ENCODE results near the gene SMC3. TPM values are rescaled to one million over a fixed set of nuclear protein-coding genes. Genes with fewer than 3 reads are reported as not detected.
A peak's percentile ranks its signal among the peaks of the same experiment; 100 is the strongest.

SMC3 gene
- total and polyA plus RNA-seq, 2 of the 13 experiments (the other 11 are each of a cell fraction or from before 2014, with no cell fraction given) = 11.7 to 48.0 TPM

DNA sequence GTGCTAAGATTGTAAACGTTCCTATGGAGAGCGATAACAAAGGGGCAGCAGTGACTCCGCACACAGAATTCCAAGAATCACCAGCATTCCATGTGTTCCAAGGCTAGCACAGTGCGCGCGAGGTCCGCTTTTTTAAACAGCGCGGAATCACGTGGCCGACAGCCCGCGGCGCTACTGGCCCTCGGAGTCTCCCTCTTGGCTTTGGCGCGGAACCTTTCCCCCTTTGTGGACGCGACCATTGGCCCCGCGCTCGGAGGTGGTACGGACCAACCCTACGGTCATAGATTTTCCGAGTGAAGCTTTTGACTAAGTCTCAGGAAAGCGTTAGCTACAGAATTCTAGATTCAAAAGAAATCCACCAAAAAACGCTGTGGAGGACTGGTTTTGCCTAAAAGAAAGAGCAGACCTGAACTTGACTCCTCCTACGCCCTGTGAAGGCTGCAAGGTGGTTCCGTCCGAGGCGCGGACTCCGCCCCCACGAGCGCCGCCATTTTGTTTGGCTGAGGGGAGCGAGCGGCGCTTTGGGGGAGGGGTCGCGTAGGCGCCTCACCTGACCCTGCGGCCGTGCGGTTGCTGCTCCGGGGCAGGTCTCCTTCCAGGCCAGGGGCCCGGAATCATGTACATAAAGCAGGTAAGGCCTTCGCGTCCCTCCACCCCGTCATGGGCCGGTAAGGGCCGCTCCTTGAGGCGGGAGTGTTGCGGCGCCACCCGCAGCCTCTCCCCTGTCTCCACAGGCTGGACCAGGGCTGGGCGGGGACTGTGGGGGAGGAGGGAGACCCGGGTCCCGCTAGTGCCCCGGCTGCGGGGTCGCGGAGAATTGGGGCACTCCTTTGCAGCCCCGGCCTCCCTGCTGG lies at the start of gene SMC3 (continued):
- TF ChIP-seq, protein P1, sequence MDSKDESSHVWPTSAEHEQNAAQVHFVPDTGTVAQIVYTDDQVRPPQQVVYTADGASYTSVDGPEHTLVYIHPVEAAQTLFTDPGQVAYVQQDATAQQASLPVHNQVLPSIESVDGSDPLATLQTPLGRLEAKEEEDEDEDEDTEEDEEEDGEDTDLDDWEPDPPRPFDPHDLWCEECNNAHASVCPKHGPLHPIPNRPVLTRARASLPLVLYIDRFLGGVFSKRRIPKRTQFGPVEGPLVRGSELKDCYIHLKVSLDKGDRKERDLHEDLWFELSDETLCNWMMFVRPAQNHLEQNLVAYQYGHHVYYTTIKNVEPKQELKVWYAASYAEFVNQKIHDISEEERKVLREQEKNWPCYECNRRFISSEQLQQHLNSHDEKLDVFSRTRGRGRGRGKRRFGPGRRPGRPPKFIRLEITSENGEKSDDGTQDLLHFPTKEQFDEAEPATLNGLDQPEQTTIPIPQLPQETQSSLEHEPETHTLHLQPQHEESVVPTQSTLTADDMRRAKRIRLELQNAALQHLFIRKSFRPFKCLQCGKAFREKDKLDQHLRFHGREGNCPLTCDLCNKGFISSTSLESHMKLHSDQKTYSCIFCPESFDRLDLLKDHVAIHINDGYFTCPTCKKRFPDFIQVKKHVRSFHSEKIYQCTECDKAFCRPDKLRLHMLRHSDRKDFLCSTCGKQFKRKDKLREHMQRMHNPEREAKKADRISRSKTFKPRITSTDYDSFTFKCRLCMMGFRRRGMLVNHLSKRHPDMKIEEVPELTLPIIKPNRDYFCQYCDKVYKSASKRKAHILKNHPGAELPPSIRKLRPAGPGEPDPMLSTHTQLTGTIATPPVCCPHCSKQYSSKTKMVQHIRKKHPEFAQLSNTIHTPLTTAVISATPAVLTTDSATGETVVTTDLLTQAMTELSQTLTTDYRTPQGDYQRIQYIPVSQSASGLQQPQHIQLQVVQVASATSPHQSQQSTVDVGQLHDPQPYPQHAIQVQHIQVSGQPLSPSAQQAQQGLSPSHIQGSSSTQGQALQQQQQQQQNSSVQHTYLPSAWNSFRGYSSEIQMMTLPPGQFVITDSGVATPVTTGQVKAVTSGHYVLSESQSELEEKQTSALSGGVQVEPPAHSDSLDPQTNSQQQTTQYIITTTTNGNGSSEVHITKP (CRISPR knock-in tag; IDR thresholded peaks at IDR 0.05; ENCODE audit: low read depth) = peak; percentile 100
- peak; percentile 76 for TF ChIP-seq ATF7 (IDR thresholded peaks at IDR 0.05)
- no peak for TF ChIP-seq ATF7 (CRISPR knock-in tag; IDR thresholded peaks at IDR 0.05)
- TF ChIP-seq ZFP36 (IDR thresholded peaks at IDR 0.05; ENCODE audit: borderline replicate concordance, low read depth, low read length, partially characterized antibody) = no peak
- no peak for TF ChIP-seq NBN (conservative IDR thresholded peaks at IDR 0.05)
- TF ChIP-seq, protein P2, sequence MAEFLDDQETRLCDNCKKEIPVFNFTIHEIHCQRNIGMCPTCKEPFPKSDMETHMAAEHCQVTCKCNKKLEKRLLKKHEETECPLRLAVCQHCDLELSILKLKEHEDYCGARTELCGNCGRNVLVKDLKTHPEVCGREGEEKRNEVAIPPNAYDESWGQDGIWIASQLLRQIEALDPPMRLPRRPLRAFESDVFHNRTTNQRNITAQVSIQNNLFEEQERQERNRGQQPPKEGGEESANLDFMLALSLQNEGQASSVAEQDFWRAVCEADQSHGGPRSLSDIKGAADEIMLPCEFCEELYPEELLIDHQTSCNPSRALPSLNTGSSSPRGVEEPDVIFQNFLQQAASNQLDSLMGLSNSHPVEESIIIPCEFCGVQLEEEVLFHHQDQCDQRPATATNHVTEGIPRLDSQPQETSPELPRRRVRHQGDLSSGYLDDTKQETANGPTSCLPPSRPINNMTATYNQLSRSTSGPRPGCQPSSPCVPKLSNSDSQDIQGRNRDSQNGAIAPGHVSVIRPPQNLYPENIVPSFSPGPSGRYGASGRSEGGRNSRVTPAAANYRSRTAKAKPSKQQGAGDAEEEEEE (CRISPR knock-in tag; IDR thresholded peaks at IDR 0.05; ENCODE audit: borderline replicate concordance) = no peak
- TF ChIP-seq SP4 (CRISPR knock-in tag; IDR thresholded peaks at IDR 0.05) = peak; percentile 87
- TF ChIP-seq, protein P3, sequence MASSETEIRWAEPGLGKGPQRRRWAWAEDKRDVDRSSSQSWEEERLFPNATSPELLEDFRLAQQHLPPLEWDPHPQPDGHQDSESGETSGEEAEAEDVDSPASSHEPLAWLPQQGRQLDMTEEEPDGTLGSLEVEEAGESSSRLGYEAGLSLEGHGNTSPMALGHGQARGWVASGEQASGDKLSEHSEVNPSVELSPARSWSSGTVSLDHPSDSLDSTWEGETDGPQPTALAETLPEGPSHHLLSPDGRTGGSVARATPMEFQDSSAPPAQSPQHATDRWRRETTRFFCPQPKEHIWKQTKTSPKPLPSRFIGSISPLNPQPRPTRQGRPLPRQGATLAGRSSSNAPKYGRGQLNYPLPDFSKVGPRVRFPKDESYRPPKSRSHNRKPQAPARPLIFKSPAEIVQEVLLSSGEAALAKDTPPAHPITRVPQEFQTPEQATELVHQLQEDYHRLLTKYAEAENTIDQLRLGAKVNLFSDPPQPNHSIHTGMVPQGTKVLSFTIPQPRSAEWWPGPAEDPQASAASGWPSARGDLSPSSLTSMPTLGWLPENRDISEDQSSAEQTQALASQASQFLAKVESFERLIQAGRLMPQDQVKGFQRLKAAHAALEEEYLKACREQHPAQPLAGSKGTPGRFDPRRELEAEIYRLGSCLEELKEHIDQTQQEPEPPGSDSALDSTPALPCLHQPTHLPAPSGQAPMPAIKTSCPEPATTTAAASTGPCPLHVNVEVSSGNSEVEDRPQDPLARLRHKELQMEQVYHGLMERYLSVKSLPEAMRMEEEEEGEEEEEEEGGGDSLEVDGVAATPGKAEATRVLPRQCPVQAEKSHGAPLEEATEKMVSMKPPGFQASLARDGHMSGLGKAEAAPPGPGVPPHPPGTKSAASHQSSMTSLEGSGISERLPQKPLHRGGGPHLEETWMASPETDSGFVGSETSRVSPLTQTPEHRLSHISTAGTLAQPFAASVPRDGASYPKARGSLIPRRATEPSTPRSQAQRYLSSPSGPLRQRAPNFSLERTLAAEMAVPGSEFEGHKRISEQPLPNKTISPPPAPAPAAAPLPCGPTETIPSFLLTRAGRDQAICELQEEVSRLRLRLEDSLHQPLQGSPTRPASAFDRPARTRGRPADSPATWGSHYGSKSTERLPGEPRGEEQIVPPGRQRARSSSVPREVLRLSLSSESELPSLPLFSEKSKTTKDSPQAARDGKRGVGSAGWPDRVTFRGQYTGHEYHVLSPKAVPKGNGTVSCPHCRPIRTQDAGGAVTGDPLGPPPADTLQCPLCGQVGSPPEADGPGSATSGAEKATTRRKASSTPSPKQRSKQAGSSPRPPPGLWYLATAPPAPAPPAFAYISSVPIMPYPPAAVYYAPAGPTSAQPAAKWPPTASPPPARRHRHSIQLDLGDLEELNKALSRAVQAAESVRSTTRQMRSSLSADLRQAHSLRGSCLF (CRISPR knock-in tag; IDR thresholded peaks at IDR 0.05; ENCODE audit: borderline replicate concordance) = peak; percentile 81; the same call in 1 of the 2 replicates
- no peak; the same call in none of the 2 replicates for TF ChIP-seq TBX3 (IDR thresholded peaks at IDR 0.05; ENCODE audit: borderline replicate concordance)
- peak; percentile 93 for TF ChIP-seq ERF (CRISPR knock-in tag; IDR thresholded peaks at IDR 0.05)
